Measurements from ENCODE around the gene CNOT4.
A peak's percentile ranks its signal among the peaks of the same experiment; 100 is the strongest.

The CNOT4 gene

DNA sequence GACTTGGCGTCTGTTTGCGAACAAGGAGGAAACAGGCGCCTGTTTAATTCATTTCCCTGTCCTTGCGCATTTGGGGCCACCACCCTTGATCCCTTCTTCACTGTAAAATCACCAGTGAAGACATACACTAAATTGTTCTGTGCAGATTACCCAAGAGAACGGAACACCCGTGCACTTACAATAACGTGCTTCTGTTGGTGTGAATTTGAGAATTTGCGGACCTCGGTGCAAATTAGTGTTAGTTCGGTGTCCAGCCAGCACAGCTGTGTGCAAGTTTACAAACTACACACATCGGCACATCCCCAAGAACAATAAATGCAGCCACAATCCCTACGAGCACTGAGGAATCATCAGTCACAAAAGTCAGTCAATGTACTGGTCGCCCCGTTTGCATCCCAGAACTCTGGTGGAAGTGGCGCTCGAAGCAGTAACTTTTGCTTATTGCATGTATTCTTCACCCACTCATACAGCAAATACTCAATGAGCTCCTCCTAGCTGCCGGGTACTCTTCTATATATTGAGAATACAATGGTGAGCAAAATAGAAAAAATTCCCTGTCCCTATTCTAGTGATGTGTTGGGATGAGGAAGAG, 786 bp upstream of the CNOT4 start:
- Histone ChIP-seq H3K4me3 (ENCODE audit: low read depth, low read length) (peak overlapping the region; percentile 88), H3K36me3 (ENCODE audit: control insufficient read depth in 1 of 2, insufficient read depth in 2 of 2, low read length in 2 of 2) (no peaks in the 10 kb centered on the region), H3K9ac (ENCODE audit: low read length) (peak overlapping the region; percentile 48), H3K79me1 (ENCODE audit: low read length) (peaks cover 2% of the 10 kb centered on the region), H4K8ac (ENCODE audit: low read depth, low read length) (peak overlapping the region; percentile 43), H3K23ac (ENCODE audit: low read length) (no peak overlapping the region), H2BK12ac (ENCODE audit: low read length) (no peak overlapping the region), H2BK5ac (ENCODE audit: low read depth, low read length, poor library complexity) (no peak overlapping the region), H3K18ac (ENCODE audit: low read length) (no peak overlapping the region), H3K4ac (ENCODE audit: low read depth, low read length) (no peak overlapping the region), H3K14ac (ENCODE audit: low read length) (no peak overlapping the region), H3K4me1 (ENCODE audit: control insufficient read depth in 1 of 2, insufficient read depth in 2 of 2, low read length in 2 of 2) (peaks cover 0 to 3% of the 10 kb centered on the region in 2 experiments), H3K27me3 (ENCODE audit: insufficient read depth, low read length) (no peaks in the 10 kb centered on the region), H3K4me2 (ENCODE audit: low read length) (peak overlapping the region; percentile 94), H3K27ac (ENCODE audit: low read depth, low read length) (no peak overlapping the region), H4K91ac (ENCODE audit: low read depth, low read length) (no peak overlapping the region), H2AK5ac (ENCODE audit: low read length) (no peak overlapping the region), H4K12ac (ENCODE audit: low read depth, low read length) (no peak overlapping the region), H2AFZ (ENCODE audit: insufficient read depth, low read length, poor library complexity) (peak overlapping the region; percentile 97), H2BK120ac (ENCODE audit: insufficient read depth, low read length, poor library complexity) (no peak overlapping the region), H3K9me3 (ENCODE audit: insufficient read depth, low read depth, low read length) (no peaks in the 10 kb centered on the region), H3K79me2 (ENCODE audit: control insufficient read depth, insufficient read depth, low read length, poor library complexity) (peaks cover 5% of the 10 kb centered on the region)
- no CpG with 5 or more reads among the region's 17 CpGs for WGBS (ENCODE audit: extremely low coverage, insufficient coverage, insufficient read length)
- DNase-seq: peak in 1 of 2 donors; percentile 16

GRCh38 chr7:135509589-135509838, 388 bp downstream of the CNOT4 start:
- peaks cover 0 to 1% of the 10 kb centered on the region in 2 experiments for H3K36me3 ChIP-seq (ENCODE audit: control insufficient read depth in 1 of 2, insufficient read depth in 2 of 2, low read length in 2 of 2)
- H3K18ac ChIP-seq (ENCODE audit: low read length): no peak overlapping the region
- DNase-seq: no peak
- peak overlapping the region; percentile 89 for H2AFZ ChIP-seq (ENCODE audit: insufficient read depth, low read length, poor library complexity)
- H3K4me2 ChIP-seq (ENCODE audit: low read length): peak overlapping the region; percentile 78
- H3K27me3 ChIP-seq (ENCODE audit: insufficient read depth, low read length): no peaks in the 10 kb centered on the region
- peak overlapping the region; percentile 82 for H4K8ac ChIP-seq (ENCODE audit: low read depth, low read length)
- H3K4ac ChIP-seq (ENCODE audit: low read depth, low read length): peak overlapping the region; percentile 3
- peak overlapping the region; percentile 72 for H3K27ac ChIP-seq (ENCODE audit: low read depth, low read length)
- whole genome bisulfite sequencing (ENCODE audit: extremely low coverage, insufficient coverage, insufficient read length): no CpG with 5 or more reads among the region's 14 CpGs
- H3K23ac ChIP-seq (ENCODE audit: low read length): no peak overlapping the region
- H3K9ac ChIP-seq (ENCODE audit: low read length): peak overlapping the region; percentile 99
- H3K4me3 ChIP-seq (ENCODE audit: low read depth, low read length): peak overlapping the region; percentile 95
- no peaks in the 10 kb centered on the region for H3K9me3 ChIP-seq (ENCODE audit: insufficient read depth, low read depth, low read length)
- no peak overlapping the region for H2BK5ac ChIP-seq (ENCODE audit: low read depth, low read length, poor library complexity)
- H4K12ac ChIP-seq (ENCODE audit: low read depth, low read length): no peak overlapping the region
- H3K14ac ChIP-seq (ENCODE audit: low read length): peak overlapping the region; percentile 6
- H2BK120ac ChIP-seq (ENCODE audit: insufficient read depth, low read length, poor library complexity): no peak overlapping the region
- H2AK5ac ChIP-seq (ENCODE audit: low read length): no peak overlapping the region
- H2BK12ac ChIP-seq (ENCODE audit: low read length): no peak overlapping the region
- H3K4me1 ChIP-seq (ENCODE audit: control insufficient read depth in 1 of 2, insufficient read depth in 2 of 2, low read length in 2 of 2): peaks cover 0 to 3% of the 10 kb centered on the region in 2 experiments
- peak overlapping the region; percentile 77 for H4K91ac ChIP-seq (ENCODE audit: low read depth, low read length)
- H3K79me2 ChIP-seq (ENCODE audit: control insufficient read depth, insufficient read depth, low read length, poor library complexity): peaks cover 5% of the 10 kb centered on the region
- H3K79me1 ChIP-seq (ENCODE audit: low read length): peaks cover 2% of the 10 kb centered on the region

DNA sequence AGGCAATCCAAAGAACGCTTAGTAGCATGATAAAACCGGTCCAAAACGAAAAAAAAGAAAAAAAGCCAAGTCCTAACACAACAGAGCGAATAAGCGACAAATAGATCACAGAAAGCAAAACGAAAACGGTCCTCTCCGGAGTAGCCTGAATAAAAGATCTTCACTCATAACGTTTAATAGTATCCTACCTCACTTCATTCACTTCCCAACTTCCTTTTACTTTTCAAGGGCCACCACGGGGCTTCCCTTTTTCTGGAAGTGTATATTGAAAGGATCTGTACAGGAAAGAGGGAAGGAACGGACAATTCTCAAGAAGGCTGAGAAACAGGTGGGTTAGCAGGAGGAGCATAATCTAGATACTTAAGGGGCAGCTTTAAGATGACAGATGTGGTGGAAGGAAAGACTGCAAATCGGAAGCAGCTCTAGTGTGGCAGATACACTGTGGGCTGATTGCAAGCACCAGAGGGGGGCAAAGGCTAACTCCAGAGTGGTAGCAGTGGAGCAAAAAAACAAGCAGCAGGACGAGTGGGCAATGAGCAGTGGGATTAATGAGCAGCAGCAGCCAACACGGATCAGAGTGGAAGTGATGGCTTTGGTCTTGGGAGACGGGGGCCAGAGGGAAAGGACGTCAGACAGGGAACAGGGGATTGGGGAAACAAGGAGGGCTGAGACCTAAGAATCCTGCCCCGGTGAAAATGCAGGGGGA, 866 bp downstream of the CNOT4 start:
- H3K79me1 ChIP-seq (ENCODE audit: low read length): peaks cover 2% of the 10 kb centered on the region
- H4K91ac ChIP-seq (ENCODE audit: low read depth, low read length): no peak overlapping the region
- H3K4me3 ChIP-seq (ENCODE audit: low read depth, low read length): peak overlapping the region; percentile 95
- H2BK12ac ChIP-seq (ENCODE audit: low read length): no peak overlapping the region
- H3K14ac ChIP-seq (ENCODE audit: low read length): peak overlapping the region; percentile 6
- no peak overlapping the region for H4K12ac ChIP-seq (ENCODE audit: low read depth, low read length)
- peaks cover 0 to 3% of the 10 kb centered on the region in 2 experiments for H3K4me1 ChIP-seq (ENCODE audit: control insufficient read depth in 1 of 2, insufficient read depth in 2 of 2, low read length in 2 of 2)
- no peak overlapping the region for H2BK120ac ChIP-seq (ENCODE audit: insufficient read depth, low read length, poor library complexity)
- no peak overlapping the region for H2AK5ac ChIP-seq (ENCODE audit: low read length)
- peaks cover 5% of the 10 kb centered on the region for H3K79me2 ChIP-seq (ENCODE audit: control insufficient read depth, insufficient read depth, low read length, poor library complexity)
- H3K4me2 ChIP-seq (ENCODE audit: low read length): peak overlapping the region; percentile 78
- no peak overlapping the region for H3K27ac ChIP-seq (ENCODE audit: low read depth, low read length)
- peak in 1 of 2 donors; percentile 16 for DNase-seq
- peaks cover 0 to 1% of the 10 kb centered on the region in 2 experiments for H3K36me3 ChIP-seq (ENCODE audit: control insufficient read depth in 1 of 2, insufficient read depth in 2 of 2, low read length in 2 of 2)
- no peak overlapping the region for H2AFZ ChIP-seq (ENCODE audit: insufficient read depth, low read length, poor library complexity)
- H3K9ac ChIP-seq (ENCODE audit: low read length): peak overlapping the region; percentile 99
- H3K23ac ChIP-seq (ENCODE audit: low read length): no peak overlapping the region
- no peaks in the 10 kb centered on the region for H3K27me3 ChIP-seq (ENCODE audit: insufficient read depth, low read length)
- H2BK5ac ChIP-seq (ENCODE audit: low read depth, low read length, poor library complexity): no peak overlapping the region
- no peak overlapping the region for H3K18ac ChIP-seq (ENCODE audit: low read length)
- no peaks in the 10 kb centered on the region for H3K9me3 ChIP-seq (ENCODE audit: insufficient read depth, low read depth, low read length)
- H4K8ac ChIP-seq (ENCODE audit: low read depth, low read length): no peak overlapping the region
- WGBS (ENCODE audit: extremely low coverage, insufficient coverage, insufficient read length): no CpG with 5 or more reads among the region's 17 CpGs
- peak overlapping the region; percentile 3 for H3K4ac ChIP-seq (ENCODE audit: low read depth, low read length)

- H3K14ac ChIP-seq (ENCODE audit: low read length): no peak overlapping the region
- no peak overlapping the region for H3K18ac ChIP-seq (ENCODE audit: low read length)
- H3K9me3 ChIP-seq (ENCODE audit: insufficient read depth, low read depth, low read length): no peaks in the 10 kb centered on the region
- H2BK120ac ChIP-seq (ENCODE audit: insufficient read depth, low read length, poor library complexity): no peak overlapping the region
- peaks cover 0 to 1% of the 10 kb centered on the region in 2 experiments for H3K36me3 ChIP-seq (ENCODE audit: control insufficient read depth in 1 of 2, insufficient read depth in 2 of 2, low read length in 2 of 2)
- H2BK5ac ChIP-seq (ENCODE audit: low read depth, low read length, poor library complexity): no peak overlapping the region
- H4K8ac ChIP-seq (ENCODE audit: low read depth, low read length): no peak overlapping the region
- H3K4ac ChIP-seq (ENCODE audit: low read depth, low read length): no peak overlapping the region
- H4K91ac ChIP-seq (ENCODE audit: low read depth, low read length): no peak overlapping the region
- no peak overlapping the region for H3K9ac ChIP-seq (ENCODE audit: low read length)
- DNase-seq: no peak
- H2AK5ac ChIP-seq (ENCODE audit: low read length): no peak overlapping the region
- peaks cover 3% of the 10 kb centered on the region for H3K79me2 ChIP-seq (ENCODE audit: control insufficient read depth, insufficient read depth, low read length, poor library complexity)
- WGBS (ENCODE audit: extremely low coverage, insufficient coverage, insufficient read length): no CpG with 5 or more reads among the region's 2 CpGs
- no peak overlapping the region for H2BK12ac ChIP-seq (ENCODE audit: low read length)
- H4K12ac ChIP-seq (ENCODE audit: low read depth, low read length): no peak overlapping the region
- H3K4me1 ChIP-seq (ENCODE audit: control insufficient read depth in 1 of 2, insufficient read depth in 2 of 2, low read length in 2 of 2): no peaks in the 10 kb centered on the region
- H3K4me3 ChIP-seq (ENCODE audit: low read depth, low read length): no peak overlapping the region
- no peak overlapping the region for H3K27ac ChIP-seq (ENCODE audit: low read depth, low read length)
- H3K4me2 ChIP-seq (ENCODE audit: low read length): no peak overlapping the region
- H2AFZ ChIP-seq (ENCODE audit: insufficient read depth, low read length, poor library complexity): no peak overlapping the region
- no peak overlapping the region for H3K23ac ChIP-seq (ENCODE audit: low read length)
- H3K27me3 ChIP-seq (ENCODE audit: insufficient read depth, low read length): no peaks in the 10 kb centered on the region
- no peaks in the 10 kb centered on the region for H3K79me1 ChIP-seq (ENCODE audit: low read length)
These were observed 8.5 kb downstream of the CNOT4 start for GRCh38 chr7:135501402-135501801.

All from trophoblast cell (in vitro differentiated cells and primary cell).